Sigmoid colon (tissue), 7 donors: ENCODE data around the gene RDH12. TPM values are rescaled to one million over a fixed set of nuclear protein-coding genes. Genes with fewer than 3 reads are reported as not detected.

ENCODE experiments used
- DNase-seq: peaks from one replicate; pipeline ENCODE4 v3.0.0-alpha.2; 2019
- H3K27ac ChIP-seq, 4 donors: fragments of 200-600 bp; sonication (generic); one replicate each; pipeline ENCODE4 v1.5.1; 2016 to 2019; ENCODE audit warnings: mild to moderate bottlenecking in 1 of 4
- H3K27me3 ChIP-seq, 3 donors: fragments of 200-600 bp; sonication (generic); one replicate each; pipeline ENCODE4 v1.5.1; 2019; ENCODE audit warnings: mild to moderate bottlenecking in 1 of 3
- H3K36me3 ChIP-seq, 4 donors: fragments of 200-600 bp; sonication (generic); one replicate each; pipeline ENCODE4 v1.5.1; 2016 to 2019
- H3K4me1 ChIP-seq, 4 donors: fragments of 200-600 bp; sonication (generic); one replicate each; pipeline ENCODE4 v1.5.1; 2017 to 2019
- H3K4me3 ChIP-seq, 4 donors: fragments of 200-600 bp; sonication (generic); one replicate each; pipeline ENCODE4 v1.5.1; 2017 to 2019; ENCODE audit warnings: mild to moderate bottlenecking in 2 of 4, moderate library complexity in 1 of 4
- H3K9me3 ChIP-seq, 4 donors: fragments of 200-600 bp in 3 of 4; sonication (generic) in 3 of 4; one replicate each; pipeline versions ENCODE4 v1.5.1 to v1.6.1; 2013 to 2019
- EP300 ChIP-seq, 4 donors: sonication (generic); formaldehyde crosslinking; IDR thresholded peaks; one replicate each; pipeline ENCODE4 v1.6.1; 2017; ENCODE audit warnings: antibody characterized with exemption in 4 of 4
- POLR2A ChIP-seq, 2 donors: fragments of 450-650 bp; IDR thresholded peaks; one replicate each; pipeline ENCODE4 v1.6.1; 2016; ENCODE audit warnings: antibody characterized with exemption in 2 of 2, mild to moderate bottlenecking in 2 of 2, moderate library complexity in 2 of 2
- POLR2AphosphoS5 ChIP-seq, 4 donors: sonication (generic); formaldehyde crosslinking; IDR thresholded peaks; one replicate each; pipeline ENCODE4 v1.6.1; 2017; ENCODE audit warnings: antibody characterized with exemption in 4 of 4
- WGBS, 2 donors: extraction: QIAGEN DNeasy Blood & Tissue Kit; methylation state at CpG; one replicate each; pipeline ENCODE4 v1.1.7; 2013; 5-methylcytosine and 5-hydroxymethylcytosine counted together
- intact Hi-C: fragments of 100-400 bp; cut with DNase I; formaldehyde crosslinking; loops from one replicate; pipeline ENCODE4 v1.15.1; 2023
- polyA plus RNA-seq, 3 donors: library from polyadenylated mRNA; stranded (reverse); fragments of 200-250 nt; gene quantifications; one replicate each; pipeline ENCODE4 v1.2.3, GENCODE V29; 2013
- small RNA-seq, 3 donors: library from RNA; depleted of rRNA; stranded (forward); fragments of <200 nt; gene quantifications; one replicate each; pipeline ENCODE3, GENCODE V24; 2016
- total RNA-seq, 4 donors: library from RNA; depleted of rRNA; stranded (reverse); fragments of >200 nt; gene quantifications; one replicate each; pipeline ENCODE4 v1.1.0, GENCODE V29; 2016
- TF ChIP-seq, protein P1 (sequence below), 4 experiments: fragments of 450-650 bp in 3 of 4; fragments of 200-600 bp in 1 of 4; IDR thresholded peaks; one replicate each; pipeline ENCODE4 v1.5.1; 2016 to 2019; ENCODE audit warnings: antibody characterized with exemption in 4 of 4, mild to moderate bottlenecking in 3 of 4, moderate library complexity in 2 of 4
- donor health status: healthy with polysubstance abuse.
- donor health status: Bipolar disorder and iron deficiency.
- donor health status: healthy.

The RDH12 gene
- total and polyA plus RNA-seq, 7 donors: 0.12 to 0.60 TPM; not detected in 5

GRCh38 chr14:67768219-67768618 lies 66.5 kb downstream of the RDH12 start:
- no peak for DNase-seq
- no peak for TF ChIP-seq POLR2AphosphoS5 (IDR thresholded peaks at IDR 0.05)
- no peak overlapping the region for H3K27ac ChIP-seq
- H3K9me3 ChIP-seq: no peaks in the 10 kb centered on the region
- H3K4me1 ChIP-seq: no peaks in the 10 kb centered on the region
- intact Hi-C loops: no loop called here
- H3K36me3 ChIP-seq: peaks cover 56 to 100% (median 62%) of the 10 kb centered on the region in 4 donors
- H3K4me3 ChIP-seq: no peak overlapping the region
- 94 to 95% methylated on average over 2 of the region's 2 CpGs for WGBS, 2 donors
- no peaks in the 10 kb centered on the region for H3K27me3 ChIP-seq

DNA sequence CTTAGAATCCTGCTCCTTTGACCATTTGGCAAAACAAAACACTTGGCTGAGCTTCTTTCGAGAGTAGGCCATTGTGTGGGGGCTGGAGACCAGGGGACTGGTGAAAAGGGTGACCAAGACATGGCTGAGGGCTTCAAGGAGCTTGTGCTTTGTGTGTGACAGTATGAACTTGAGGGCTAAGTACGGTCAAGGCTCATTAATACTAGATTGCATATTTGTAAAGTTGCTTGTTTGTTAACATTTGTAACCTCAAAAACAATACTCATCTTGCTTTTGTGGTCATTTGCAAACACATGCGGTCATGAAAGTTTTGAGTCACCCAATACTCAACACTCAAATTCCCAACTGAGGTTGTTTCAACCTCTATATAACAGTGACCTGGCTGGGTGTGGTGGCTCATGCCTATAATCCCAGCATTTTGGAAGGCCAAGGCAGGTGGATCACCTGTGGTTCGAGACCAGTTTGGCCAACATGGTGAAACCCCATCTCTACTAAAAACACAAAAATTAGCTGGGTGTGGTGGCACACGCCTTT lies 72.2 kb downstream of the RDH12 start:
- DNase-seq: no peak
- 95 to 97% methylated on average over 5 of the region's 5 CpGs for WGBS, 2 donors
- no peak for TF ChIP-seq EP300 (IDR thresholded peaks at IDR 0.05)
- no peak for TF ChIP-seq POLR2A (IDR thresholded peaks at IDR 0.05)
- TF ChIP-seq, protein P1, sequence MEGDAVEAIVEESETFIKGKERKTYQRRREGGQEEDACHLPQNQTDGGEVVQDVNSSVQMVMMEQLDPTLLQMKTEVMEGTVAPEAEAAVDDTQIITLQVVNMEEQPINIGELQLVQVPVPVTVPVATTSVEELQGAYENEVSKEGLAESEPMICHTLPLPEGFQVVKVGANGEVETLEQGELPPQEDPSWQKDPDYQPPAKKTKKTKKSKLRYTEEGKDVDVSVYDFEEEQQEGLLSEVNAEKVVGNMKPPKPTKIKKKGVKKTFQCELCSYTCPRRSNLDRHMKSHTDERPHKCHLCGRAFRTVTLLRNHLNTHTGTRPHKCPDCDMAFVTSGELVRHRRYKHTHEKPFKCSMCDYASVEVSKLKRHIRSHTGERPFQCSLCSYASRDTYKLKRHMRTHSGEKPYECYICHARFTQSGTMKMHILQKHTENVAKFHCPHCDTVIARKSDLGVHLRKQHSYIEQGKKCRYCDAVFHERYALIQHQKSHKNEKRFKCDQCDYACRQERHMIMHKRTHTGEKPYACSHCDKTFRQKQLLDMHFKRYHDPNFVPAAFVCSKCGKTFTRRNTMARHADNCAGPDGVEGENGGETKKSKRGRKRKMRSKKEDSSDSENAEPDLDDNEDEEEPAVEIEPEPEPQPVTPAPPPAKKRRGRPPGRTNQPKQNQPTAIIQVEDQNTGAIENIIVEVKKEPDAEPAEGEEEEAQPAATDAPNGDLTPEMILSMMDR (IDR thresholded peaks at IDR 0.05): no peak
- no peak for TF ChIP-seq POLR2AphosphoS5 (IDR thresholded peaks at IDR 0.05)
- no peaks in the 10 kb centered on the region for H3K27me3 ChIP-seq
- intact Hi-C loops: no loop called here
- H3K27ac ChIP-seq: no peak overlapping the region
- H3K4me3 ChIP-seq: no peak overlapping the region
- H3K4me1 ChIP-seq: no peaks in the 10 kb centered on the region
- no peaks in the 10 kb centered on the region for H3K9me3 ChIP-seq
- peaks cover 49 to 100% (median 73%) of the 10 kb centered on the region in 4 donors for H3K36me3 ChIP-seq

GRCh38 chr14:67776653-67777322 lies 75.1 kb downstream of the RDH12 start:
- intact Hi-C loops: no loop called here
- DNase-seq: no peak
- H3K4me1 ChIP-seq: no peaks in the 10 kb centered on the region
- WGBS, 2 donors: 77 to 90% methylated on average over 4 of the region's 4 CpGs
- H3K27ac ChIP-seq: no peak overlapping the region
- H3K27me3 ChIP-seq: no peaks in the 10 kb centered on the region
- H3K9me3 ChIP-seq: no peaks in the 10 kb centered on the region
- TF ChIP-seq POLR2A (IDR thresholded peaks at IDR 0.05): no peak
- H3K4me3 ChIP-seq: no peak overlapping the region
- peaks cover 48 to 100% (median 77%) of the 10 kb centered on the region in 4 donors for H3K36me3 ChIP-seq

- WGBS, 2 donors: 90% methylated on average over 1 of the region's 1 CpG
- Histone ChIP-seq H3K27ac (no peak overlapping the region), H3K9me3 (no peaks in the 10 kb centered on the region), H3K4me3 (no peak overlapping the region), H3K27me3 (no peaks in the 10 kb centered on the region), H3K4me1 (no peaks in the 10 kb centered on the region), H3K36me3 (peaks cover 49 to 100% (median 85%) of the 10 kb centered on the region in 4 donors)
- no peak for TF ChIP-seq POLR2AphosphoS5 (IDR thresholded peaks at IDR 0.05)
- no peak for TF ChIP-seq POLR2A (IDR thresholded peaks at IDR 0.05)
- TF ChIP-seq, protein P1 (IDR thresholded peaks at IDR 0.05): no peak
- TF ChIP-seq EP300 (IDR thresholded peaks at IDR 0.05): no peak
- intact Hi-C loops: no loop called here
- DNase-seq: no peak
Measured at GRCh38 chr14:67778792-67779191, 77.1 kb downstream of the RDH12 start.

DNA sequence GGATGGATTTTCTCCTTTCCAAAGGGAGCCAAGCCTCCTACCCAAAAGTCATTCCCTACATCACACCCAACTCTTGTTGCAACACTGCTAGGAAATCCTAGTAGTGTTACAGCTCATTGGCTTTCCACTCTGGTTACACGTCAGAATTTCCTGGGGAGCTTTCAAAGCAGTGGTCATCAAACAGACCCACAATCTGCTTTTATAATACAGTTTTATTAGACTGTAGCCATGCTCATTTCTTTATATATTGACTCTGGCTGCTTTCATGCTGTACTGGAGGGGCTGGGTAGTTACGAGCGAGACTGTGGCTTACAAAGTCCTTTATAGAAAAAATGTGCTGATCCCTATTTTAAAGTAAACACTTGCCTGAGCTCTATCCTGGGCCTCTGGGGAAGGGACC lies 80.4 kb downstream of the RDH12 start:
- TF ChIP-seq POLR2A (IDR thresholded peaks at IDR 0.05): no peak
- Histone ChIP-seq H3K4me3 (no peak overlapping the region), H3K27ac (no peak overlapping the region), H3K4me1 (no peaks in the 10 kb centered on the region), H3K9me3 (no peaks in the 10 kb centered on the region), H3K36me3 (peaks cover 55 to 100% (median 82%) of the 10 kb centered on the region in 4 donors), H3K27me3 (no peaks in the 10 kb centered on the region)
- DNase-seq: no peak
- 74 to 84% methylated on average over 3 of the region's 3 CpGs for WGBS, 2 donors
- intact Hi-C loops: no loop called here

Small RNA genes within 50 kb of the gene (small RNA-seq; reads per million reads assigned to genes)
- gene AL049779.3: 0 reads per million in 3 donors
- 0 reads per million in 3 donors for gene RN7SL369P
- gene RNA5SP386: 0 to 0.07 (median 0) reads per million in 3 donors

Other genes with a start within 250 kb of the RDH12 start
- gene TMEM229B, start 213.2 kb upstream of the RDH12 start, total RNA-seq: 10 to 100 TPM in 1 of 4 donors, 1 to 10 TPM in 3; 5.6 to 16.4 (median 6.1) TPM
- 1 to 10 TPM; 1.2 to 8.0 (median 4.4) TPM for gene TMEM229B, start 213.2 kb upstream of the RDH12 start, polyA plus RNA-seq
- gene PLEKHH1, start 168.6 kb upstream of the RDH12 start, total RNA-seq: 1 to 10 TPM; 2.0 to 8.0 (median 2.9) TPM
- 10 to 100 TPM; 10.8 to 25.3 (median 12.3) TPM for gene PLEKHH1, start 168.6 kb upstream of the RDH12 start, polyA plus RNA-seq
- 10 to 100 TPM; 15.2 to 32.9 (median 24.4) TPM for gene PIGH, start 101.6 kb upstream of the RDH12 start, total RNA-seq
- 10 to 100 TPM in 1 of 3 donors, 1 to 10 TPM in 2; 8.4 to 14.1 (median 9.9) TPM for gene PIGH, start 101.6 kb upstream of the RDH12 start, polyA plus RNA-seq
- gene ARG2, start 82.0 kb upstream of the RDH12 start, total RNA-seq: 10 to 100 TPM in 1 of 4 donors, 1 to 10 TPM in 3; 1.6 to 11.4 (median 5.5) TPM
- gene ARG2, start 82.0 kb upstream of the RDH12 start, polyA plus RNA-seq: 10 to 100 TPM in 1 of 3 donors, 1 to 10 TPM in 1, under 1 TPM in 1; 0.60 to 59.2 (median 5.7) TPM
- 100 to 1,000 TPM in 2 of 4 donors, 10 to 100 TPM in 2; 58.6 to 114 (median 97.7) TPM for gene VTI1B, start 27.3 kb upstream of the RDH12 start, total RNA-seq
- 100 to 1,000 TPM in 2 of 3 donors, 10 to 100 TPM in 1; 68.5 to 148 (median 138) TPM for gene VTI1B, start 27.3 kb upstream of the RDH12 start, polyA plus RNA-seq
- gene RDH11, start 6.1 kb upstream of the RDH12 start, total RNA-seq: 10 to 100 TPM; 24.7 to 49.0 (median 38.5) TPM
- gene RDH11, start 6.1 kb upstream of the RDH12 start, polyA plus RNA-seq: 10 to 100 TPM in 2 of 3 donors, 1 to 10 TPM in 1; 4.2 to 58.5 (median 14.6) TPM
- 10 to 100 TPM; 16.6 to 48.7 (median 22.1) TPM for gene ZFYVE26, start 114.7 kb downstream of the RDH12 start, total RNA-seq
- gene ZFYVE26, start 114.7 kb downstream of the RDH12 start, polyA plus RNA-seq: 10 to 100 TPM in 1 of 3 donors, 1 to 10 TPM in 2; 1.8 to 10.5 (median 4.2) TPM
- gene RAD51B, start 117.9 kb downstream of the RDH12 start, total RNA-seq: 10 to 100 TPM in 2 of 4 donors, 1 to 10 TPM in 2; 7.1 to 24.4 (median 16.8) TPM
- 1 to 10 TPM; 2.4 to 6.9 (median 4.3) TPM for gene RAD51B, start 117.9 kb downstream of the RDH12 start, polyA plus RNA-seq